Measurements from ENCODE around the gene FGFR3.

FGFR3 gene

DNA sequence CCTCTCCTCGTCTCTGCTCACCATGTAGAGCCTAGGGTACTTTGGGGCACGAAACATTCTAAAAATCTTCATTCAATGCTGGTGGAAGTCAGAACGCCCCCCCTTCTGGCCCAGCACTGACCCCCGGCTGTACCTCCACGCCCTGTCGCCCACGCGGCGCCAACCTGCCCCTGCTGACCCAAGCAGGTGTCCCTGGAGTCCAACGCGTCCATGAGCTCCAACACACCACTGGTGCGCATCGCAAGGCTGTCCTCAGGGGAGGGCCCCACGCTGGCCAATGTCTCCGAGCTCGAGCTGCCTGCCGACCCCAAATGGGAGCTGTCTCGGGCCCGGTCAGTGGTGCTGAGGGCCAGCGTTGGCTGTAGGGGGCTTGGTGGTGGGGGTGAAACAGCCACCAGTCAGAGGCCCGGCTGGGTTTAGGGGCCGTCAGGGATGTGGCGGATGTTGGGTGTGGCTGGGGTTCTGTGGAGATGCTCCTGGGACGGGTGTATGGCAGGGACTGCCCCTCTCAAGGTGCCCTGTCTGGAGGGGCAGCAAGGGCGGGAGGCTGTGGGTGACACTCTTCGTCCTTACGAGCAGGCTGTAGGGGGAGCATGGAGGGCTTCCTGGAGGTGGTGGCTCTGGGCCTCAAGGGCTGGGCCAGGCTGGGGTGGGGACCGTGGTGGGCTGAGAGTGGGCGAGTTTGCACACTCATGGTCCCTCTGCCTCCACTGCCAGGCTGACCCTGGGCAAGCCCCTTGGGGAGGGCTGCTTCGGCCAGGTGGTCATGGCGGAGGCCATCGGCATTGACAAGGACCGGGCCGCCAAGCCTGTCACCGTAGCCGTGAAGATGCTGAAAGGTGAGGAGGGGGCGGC is 11.8 kb downstream of the FGFR3 start:
- DNase-seq = no peak

DNA sequence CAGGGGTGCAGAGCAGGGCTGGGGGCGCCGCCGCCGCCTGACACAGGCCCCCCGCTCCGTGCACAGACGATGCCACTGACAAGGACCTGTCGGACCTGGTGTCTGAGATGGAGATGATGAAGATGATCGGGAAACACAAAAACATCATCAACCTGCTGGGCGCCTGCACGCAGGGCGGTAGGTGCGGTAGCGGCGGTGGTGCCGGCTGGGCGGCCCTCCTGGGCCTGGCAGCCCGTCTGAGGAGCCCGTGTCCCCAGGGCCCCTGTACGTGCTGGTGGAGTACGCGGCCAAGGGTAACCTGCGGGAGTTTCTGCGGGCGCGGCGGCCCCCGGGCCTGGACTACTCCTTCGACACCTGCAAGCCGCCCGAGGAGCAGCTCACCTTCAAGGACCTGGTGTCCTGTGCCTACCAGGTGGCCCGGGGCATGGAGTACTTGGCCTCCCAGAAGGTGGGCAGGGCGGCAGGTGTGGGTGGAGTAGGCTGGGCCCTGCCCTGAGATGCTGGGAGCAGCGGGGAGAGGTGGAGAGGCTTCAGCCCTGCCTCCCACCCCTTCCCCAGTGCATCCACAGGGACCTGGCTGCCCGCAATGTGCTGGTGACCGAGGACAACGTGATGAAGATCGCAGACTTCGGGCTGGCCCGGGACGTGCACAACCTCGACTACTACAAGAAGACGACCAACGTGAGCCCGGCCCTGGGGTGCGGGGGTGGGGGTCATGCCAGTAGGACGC is 12.6 kb downstream of the FGFR3 start:
- DNase-seq = no peak

DNA sequence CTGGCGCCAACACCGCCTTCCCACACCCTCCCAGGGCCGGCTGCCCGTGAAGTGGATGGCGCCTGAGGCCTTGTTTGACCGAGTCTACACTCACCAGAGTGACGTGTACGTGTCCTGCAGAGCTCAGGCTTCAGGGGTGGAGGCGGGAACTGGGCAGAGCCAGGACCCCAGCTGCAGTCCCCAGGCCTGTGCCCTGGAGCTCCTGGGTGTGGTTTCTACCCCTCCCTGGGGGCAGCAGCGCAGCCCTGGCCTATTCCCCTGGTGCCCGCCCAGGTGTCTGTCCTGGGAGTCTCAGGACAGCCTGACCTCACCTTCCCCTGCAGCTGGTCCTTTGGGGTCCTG is 13.1 kb downstream of the FGFR3 start:
- no peak for DNase-seq

DNA sequence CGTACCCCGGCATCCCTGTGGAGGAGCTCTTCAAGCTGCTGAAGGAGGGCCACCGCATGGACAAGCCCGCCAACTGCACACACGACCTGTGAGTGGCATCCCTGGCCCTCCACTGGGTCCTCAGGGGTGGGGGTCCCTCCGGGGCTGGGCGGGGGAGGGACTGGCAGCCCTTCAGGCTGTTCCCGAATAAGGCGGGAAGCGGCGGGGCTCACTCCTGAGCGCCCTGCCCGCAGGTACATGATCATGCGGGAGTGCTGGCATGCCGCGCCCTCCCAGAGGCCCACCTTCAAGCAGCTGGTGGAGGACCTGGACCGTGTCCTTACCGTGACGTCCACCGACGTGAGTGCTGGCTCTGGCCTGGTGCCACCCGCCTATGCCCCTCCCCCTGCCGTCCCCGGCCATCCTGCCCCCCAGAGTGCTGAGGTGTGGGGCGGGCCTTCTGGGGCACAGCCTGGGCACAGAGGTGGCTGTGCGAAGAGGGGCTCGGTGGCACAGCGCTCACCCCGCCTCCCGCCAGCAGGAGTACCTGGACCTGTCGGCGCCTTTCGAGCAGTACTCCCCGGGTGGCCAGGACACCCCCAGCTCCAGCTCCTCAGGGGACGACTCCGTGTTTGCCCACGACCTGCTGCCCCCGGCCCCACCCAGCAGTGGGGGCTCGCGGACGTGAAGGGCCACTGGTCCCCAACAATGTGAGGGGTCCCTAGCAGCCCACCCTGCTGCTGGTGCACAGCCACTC is 13.7 kb downstream of the FGFR3 start:
- no peak for DNase-seq

DNA sequence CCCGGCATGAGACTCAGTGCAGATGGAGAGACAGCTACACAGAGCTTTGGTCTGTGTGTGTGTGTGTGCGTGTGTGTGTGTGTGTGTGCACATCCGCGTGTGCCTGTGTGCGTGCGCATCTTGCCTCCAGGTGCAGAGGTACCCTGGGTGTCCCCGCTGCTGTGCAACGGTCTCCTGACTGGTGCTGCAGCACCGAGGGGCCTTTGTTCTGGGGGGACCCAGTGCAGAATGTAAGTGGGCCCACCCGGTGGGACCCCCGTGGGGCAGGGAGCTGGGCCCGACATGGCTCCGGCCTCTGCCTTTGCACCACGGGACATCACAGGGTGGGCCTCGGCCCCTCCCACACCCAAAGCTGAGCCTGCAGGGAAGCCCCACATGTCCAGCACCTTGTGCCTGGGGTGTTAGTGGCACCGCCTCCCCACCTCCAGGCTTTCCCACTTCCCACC is 14.3 kb downstream of the FGFR3 start:
- DNase-seq = no peak

DNA sequence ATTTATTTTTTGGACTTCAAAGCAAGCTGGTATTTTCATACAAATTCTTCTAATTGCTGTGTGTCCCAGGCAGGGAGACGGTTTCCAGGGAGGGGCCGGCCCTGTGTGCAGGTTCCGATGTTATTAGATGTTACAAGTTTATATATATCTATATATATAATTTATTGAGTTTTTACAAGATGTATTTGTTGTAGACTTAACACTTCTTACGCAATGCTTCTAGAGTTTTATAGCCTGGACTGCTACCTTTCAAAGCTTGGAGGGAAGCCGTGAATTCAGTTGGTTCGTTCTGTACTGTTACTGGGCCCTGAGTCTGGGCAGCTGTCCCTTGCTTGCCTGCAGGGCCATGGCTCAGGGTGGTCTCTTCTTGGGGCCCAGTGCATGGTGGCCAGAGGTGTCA is 15.3 kb downstream of the FGFR3 start:
- no peak for DNase-seq

DNA sequence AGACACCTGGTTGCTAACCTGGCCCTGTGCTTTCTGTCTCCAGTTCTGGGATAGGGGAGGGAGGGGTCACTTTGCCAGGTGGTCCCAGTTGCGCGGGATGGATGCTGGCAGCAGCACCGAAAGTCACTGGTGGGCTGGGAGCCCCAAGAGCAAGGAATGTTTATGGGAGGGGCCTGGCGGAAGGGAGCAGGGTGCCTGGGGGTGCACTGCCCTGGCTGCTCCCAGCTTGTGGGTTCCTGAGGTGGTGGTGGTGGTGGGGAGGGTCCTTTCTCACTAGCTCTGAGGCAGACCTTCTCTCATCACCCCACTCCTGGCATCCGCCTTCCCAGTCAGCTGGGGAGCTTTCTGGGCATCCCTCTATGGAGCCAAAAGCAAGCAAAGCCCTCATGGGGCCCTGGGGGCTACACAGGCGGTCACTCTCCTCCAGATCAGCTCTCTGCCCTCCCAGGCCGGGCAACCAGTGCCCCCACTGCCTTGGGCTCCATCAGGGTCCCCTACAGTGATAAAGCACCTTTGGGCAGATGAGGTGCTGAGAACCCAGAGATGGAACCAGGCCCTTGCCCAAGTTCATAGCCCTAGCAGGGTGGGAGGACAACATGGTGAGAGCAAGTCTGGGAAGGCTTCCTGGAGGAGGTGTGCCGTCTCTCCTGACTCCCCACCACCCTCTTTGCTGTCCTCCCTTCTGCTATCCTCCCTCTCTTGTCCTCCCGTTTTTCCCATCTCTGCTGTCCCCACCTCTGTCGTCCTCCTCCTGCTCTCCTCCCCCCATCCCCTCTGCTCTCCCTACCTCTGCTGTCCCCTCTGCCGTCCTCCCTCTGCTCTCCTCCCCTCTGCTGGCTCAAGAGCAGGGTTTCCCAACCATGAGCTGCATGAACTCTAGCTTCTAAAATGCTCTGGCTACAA is 16.0 kb downstream of the FGFR3 start:
- DNase-seq = no peak

DNA sequence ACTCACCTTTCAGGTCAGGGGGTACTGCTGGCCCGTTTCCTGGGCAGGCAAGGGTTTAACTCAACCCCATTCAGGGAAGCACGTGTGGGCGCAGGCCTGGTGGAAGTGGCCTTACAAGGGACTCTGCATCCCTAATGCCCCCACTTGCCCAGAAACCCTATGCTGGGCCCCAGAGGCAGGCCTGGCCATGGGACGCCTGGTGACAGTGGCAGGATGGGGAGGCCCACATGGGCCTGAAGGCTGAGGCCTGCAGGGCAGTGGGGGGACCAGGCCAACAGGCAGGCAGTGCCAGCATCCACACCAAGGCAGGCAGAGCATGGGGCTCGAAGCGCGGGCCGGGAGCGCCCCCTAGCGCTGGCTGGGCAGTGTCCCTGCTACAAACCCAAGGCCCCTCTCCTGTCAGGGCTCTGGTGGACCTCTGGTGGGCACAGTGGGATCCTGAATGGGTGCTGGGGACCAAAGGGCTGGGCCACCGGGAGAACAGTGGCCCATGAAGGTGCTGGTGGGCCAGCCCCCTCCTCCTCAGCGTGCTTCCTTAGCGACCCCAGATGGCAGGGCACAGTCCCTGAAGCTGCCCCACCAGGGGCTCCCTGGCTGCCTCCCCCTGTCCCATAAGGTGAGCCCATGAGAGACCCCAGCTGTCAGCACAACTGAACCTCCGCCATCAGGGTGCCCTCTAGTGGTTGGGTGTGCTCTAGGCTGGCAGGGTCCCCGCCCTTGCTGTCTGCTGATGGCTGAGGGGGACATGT is 16.8 kb downstream of the FGFR3 start:
- DNase-seq = peak; percentile 47

DNA sequence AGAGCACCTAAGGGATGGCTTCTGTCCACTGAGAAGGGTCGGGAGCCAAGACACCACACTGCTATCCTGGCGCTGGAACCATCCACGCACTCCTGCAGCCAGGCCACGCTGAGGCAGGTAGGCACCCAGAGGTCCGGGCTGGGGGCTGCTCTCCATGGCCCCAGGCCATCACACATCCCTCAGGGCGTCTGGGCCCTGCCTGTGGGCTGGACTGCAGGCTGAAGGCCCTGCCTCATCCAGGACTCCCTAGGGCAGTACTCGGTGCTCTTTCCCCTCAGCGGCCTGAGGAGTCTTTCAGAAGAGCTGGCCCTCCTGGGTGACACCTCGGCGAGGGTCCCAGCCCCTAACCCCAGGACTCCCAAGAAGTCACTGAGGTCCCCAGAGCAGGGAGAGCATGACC is 17.7 kb downstream of the FGFR3 start:
- DNase-seq = no peak

DNA sequence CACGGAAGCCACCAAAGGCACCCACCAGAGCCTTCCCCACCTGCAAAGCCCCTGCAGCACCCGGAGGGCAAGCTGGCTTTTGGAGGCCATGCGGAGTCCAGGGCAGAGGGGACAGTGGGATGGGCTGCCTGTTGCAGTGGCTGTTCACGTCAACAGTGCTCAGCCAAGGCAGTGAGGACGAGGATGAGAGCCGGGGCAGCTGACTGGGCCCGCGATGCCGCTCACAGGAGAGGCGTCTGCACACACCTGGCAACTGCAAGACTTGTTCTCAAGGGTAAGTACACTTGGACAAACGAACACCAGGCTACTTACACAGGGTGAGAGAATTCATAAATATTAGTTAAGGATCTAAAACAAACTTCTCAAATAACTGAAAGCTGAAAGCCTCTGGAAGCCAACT is 19.6 kb downstream of the FGFR3 start:
- DNase-seq = no peak

DNA sequence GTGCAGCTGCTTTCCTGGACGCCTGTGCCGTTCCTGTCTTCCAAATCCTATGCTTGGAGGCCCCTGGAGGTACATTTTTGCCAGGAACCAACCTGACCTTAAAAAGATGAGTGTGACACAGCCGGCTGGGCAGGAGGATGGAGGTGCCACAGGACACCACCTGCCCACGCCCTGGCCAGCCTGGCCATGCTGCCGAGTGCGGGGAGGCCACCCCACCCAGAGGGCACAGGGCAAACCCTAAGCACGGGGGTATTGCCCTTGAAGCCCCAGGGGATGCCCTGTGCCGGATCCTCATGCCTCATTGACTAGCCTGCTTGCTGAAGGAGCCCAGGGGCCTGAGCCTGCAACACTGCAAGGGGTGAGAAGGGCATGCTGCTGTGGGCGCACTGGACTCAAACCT is 20.1 kb downstream of the FGFR3 start:
- no peak for DNase-seq

DNA sequence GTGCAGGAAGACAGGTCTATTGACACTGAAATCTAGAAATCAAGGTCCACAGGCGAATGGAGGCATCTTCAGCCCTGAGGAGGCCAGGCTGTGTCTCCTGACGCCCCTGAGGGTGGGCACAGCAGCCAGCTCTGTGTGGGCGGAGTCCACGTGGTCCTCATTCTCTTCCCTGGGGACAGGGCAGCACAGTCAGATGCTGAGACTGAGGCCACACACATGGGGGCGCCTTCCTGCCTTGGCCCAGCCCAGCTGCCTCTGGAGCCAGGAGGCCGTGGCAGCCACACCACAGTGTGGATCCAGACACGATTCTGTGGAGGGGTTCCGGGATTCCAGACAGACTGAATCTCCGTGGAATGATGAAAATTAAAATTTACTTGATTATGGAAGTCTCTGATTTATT is 20.8 kb downstream of the FGFR3 start:
- DNase-seq = no peak

DNA sequence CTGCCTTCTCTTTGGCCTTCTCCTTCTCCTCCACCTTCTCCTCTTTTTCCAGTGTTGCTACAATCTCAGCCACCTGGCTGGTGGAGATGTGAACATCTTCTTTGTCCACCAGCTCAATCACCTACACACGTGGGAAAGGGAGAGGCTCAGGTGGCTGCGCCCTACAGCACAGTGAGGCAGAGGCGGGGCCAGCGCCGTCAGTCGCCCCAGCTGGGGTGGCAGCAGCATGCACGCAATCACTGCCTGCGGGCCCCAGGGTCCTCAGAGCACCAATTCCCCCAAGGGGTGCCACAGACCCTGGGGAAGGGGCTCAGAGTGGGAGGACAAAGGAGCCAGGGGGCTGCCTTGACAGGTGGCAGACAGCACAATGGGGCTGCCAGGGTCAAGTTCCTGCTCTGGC is 21.4 kb downstream of the FGFR3 start:
- DNase-seq = no peak

DNA sequence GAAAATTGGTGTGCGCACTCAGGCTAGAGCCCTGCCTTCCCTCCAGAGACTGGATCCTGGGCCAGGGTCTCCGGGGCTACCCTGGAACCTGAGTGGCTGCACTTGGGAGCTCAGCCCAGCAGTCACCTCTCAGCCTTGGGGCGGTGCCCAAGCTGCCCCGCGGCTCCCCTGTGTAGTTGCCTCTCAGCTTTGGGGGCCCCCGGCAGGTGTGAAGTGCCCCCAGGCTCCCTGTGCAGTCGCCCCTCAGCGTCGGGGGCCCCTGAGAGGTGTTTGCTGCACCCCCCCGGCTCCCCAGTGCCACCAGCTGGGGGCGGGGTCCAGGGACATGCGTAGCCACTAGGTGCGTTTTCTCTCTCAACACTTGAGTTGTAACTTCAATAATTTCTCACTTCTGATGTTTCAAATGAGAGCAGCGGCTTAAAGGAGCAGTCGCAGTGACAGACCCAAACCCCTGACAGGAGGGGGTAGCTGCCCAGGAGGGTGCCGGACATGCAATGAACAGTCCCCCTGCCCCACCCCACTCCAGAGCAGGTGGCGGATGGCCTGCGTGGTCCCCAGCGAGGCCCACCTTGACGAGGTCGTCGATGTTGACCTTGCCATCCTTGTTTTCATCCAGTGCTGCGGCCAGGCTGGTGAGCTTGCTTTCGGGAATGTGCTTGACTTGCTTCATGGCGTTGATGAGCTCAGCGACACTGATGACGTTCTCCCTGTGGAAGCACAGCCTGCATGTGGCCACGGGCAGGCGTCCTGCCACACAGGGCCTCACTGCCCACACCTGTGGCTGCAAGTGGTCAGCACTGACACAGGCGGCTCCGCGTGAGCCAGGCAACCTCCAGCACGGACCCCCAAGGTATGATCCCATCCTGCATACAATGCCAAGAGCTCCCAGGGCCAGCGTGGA is 22.3 kb downstream of the FGFR3 start:
- no peak for DNase-seq

DNA sequence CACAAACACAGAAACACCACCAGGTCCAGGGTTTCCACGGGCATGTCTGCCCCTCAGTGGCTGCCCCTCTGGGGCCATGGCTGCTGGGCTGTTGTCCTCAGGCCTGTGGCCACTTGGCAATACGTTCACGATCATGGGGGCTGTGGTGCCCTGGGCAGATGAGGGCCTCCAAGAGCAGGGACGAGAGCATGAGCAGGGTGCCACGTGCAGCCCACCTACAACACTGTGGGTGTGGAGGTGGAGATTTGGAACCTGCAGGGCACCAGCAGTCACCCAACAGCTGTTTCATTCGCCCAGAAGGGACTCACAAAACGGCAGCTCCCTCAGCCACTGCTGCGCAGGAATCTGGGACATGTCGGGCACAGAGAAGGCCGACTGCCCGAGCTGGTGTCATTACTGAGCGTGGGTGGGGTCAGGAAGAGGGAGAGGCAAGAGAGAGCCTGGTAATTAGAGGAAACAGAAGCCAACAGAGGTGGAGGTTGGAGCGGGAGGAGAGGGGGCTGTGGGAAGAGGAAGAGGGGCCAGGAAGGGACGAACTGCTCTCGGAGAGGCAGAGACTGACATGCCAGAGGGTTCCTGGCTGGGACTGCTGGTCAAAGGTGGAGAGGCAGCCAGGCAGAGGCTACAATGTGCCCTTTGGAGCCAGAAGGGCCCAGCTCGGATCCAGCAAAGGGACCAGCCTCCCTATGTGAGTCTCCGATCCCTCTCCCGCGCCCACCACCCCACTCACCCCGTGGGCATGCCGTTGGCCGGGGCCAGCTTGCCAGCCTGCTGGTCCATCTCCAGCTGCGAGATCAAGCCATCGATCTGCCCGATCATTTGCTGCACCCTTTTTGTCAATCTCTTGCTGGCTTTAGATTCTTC is 23.1 kb downstream of the FGFR3 start:
- no peak for DNase-seq

DNA sequence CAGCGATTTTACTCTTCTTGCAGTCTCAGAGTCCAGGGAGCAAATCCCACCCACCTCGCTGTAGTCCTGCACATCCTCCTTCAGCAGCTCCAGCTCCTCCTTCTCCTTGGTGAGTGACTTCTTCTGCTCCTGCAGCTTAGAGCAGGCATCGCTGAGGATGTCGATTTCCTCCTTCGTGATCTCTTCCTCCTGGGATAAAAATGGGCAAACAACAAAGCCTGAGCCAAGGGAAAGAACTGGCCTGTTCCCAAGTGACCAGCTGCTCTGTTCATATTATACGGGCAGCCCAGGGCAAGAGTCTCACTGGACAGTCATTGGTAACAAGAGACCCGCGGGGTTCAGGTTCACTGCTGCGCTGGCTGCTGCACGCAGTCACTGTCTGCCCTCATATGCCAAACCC is 26.2 kb downstream of the FGFR3 start:
- no peak for DNase-seq

DNA sequence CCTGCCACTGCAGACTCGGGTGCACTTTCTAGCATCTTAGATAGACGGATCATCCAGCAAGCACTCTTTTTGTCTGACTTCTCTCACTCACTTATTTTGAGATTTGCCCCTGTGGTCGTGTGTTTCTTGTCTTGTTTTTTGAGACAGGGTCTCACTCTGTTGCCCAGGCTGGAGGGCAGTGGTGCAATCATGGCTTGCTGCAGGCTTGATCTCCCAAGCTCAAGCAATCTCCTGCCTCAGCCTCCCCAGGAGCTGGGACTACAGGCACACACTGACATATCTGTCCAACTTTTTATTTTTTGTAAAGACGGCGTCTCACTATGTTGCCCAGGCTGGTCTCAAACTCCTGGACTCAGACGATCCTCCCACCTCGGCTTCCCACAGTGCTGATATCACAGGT is 26.7 kb downstream of the FGFR3 start:
- no peak for DNase-seq

DNA sequence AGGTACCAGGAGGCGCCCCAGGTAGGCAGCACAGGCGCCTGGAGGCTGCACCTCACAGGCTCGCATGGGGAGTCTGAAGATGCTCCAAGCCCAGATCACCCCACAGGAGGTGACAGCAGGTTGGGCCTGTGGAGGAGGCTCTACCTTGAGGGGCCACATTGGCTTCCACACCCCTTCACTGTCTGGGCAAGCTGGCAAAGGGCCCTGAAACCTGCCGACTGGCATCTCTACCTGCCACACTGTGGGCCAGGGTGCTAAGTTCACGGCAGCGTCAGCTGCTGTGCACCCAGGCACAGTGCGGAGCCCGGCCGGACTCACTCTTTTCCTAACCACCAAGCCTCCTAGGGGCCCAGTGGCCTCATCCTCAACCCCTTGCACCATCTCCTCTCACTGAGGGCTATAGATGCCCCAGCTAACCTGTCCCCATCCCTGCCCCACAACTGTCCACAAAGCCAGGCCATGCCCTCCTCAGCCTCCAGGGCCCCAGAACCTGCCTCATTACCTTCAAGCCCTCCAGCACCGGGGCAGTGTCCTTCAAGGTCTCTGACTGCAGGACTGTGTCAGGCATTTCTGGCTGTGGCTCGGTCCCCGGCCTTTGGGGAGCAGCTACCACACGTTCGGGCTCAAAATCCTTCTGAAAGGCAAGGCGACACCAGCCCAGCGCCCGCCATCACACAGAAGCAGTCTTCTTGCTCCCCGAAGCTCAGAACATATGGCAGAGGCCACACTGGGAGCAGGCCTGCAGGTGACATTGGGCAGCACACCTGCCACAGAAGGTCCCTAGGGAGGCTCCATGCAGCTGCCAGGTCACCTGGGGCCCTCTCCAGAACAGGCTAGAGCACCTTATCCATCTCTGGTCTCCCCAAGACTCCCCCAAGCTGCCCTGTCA is 28.8 kb downstream of the FGFR3 start:
- DNase-seq = no peak
